Epithelial cell of esophagus (primary cell): ENCODE measurements around the gene ALDH3B1.
A peak's percentile ranks its signal among the peaks of the same experiment; 100 is the strongest.

Experiments
- DNase-seq: peaks from one replicate; pipeline ENCODE4 v3.0.0; 2010; ENCODE audit warnings: low read depth
- H3K4me3 ChIP-seq: 2 replicates; pipeline ENCODE4 v1.5.1; 2011; ENCODE audit warnings: mild to moderate bottlenecking, low read length, control low read depth
- TF ChIP-seq, protein P1 (sequence below): IDR thresholded peaks from 2 replicates; pipeline ENCODE4 v1.5.1; 2011; ENCODE audit warnings: low read depth, mild to moderate bottlenecking, low read length, control low read depth, inconsistent platforms; ENCODE audit not compliant: insufficient read depth; ENCODE audit errors: missing control alignments

Gene ALDH3B1

DNA sequence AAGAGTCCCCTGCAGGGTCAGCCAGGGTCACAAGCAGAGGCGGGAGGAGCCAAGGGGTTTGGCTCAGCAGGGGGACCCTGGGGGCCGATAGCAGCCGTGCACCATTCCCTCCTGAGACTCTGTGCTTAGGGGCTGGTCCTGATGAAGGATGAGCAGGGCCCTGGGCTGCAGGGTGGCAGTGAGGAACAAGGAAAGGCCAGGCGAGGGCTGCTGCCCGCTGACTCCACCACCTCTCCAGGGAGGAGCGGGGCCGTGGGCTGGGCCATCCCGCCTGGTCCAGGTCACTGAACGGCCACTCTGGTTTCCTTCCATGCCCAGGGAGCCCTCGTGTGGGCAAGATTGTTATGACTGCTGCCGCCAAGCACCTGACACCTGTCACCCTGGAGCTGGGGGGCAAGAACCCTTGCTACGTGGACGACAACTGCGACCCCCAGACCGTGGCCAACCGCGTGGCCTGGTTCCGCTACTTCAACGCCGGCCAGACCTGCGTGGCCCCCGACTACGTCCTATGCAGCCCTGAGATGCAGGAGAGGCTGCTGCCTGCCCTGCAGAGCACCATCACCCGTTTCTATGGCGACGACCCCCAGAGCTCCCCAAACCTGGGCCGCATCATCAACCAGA is 11.2 kb downstream of the ALDH3B1 start:
- TF ChIP-seq, protein P1, sequence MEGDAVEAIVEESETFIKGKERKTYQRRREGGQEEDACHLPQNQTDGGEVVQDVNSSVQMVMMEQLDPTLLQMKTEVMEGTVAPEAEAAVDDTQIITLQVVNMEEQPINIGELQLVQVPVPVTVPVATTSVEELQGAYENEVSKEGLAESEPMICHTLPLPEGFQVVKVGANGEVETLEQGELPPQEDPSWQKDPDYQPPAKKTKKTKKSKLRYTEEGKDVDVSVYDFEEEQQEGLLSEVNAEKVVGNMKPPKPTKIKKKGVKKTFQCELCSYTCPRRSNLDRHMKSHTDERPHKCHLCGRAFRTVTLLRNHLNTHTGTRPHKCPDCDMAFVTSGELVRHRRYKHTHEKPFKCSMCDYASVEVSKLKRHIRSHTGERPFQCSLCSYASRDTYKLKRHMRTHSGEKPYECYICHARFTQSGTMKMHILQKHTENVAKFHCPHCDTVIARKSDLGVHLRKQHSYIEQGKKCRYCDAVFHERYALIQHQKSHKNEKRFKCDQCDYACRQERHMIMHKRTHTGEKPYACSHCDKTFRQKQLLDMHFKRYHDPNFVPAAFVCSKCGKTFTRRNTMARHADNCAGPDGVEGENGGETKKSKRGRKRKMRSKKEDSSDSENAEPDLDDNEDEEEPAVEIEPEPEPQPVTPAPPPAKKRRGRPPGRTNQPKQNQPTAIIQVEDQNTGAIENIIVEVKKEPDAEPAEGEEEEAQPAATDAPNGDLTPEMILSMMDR, result peak; percentile 53
- peak; percentile 42 for DNase-seq
- no peak overlapping the region for H3K4me3 ChIP-seq

DNA sequence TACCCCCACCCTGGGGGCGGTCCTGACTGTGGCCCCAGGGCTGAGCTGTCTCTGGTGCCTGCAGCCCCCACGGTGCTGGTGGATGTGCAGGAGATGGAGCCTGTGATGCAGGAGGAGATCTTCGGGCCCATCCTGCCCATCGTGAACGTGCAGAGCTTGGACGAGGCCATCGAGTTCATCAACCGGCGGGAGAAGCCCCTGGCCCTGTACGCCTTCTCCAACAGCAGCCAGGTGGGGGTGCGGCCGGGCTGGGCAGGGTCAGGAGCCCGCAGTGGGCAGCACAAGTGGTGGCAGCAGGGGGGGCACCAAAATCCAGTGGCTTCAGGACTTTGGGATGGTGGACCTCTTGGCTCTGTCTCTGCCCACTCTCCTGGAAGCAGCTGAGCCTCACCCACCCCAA is 12.4 kb downstream of the ALDH3B1 start:
- no peak overlapping the region for H3K4me3 ChIP-seq
- DNase-seq, result no peak
- TF ChIP-seq, protein P1, result no peak

DNA sequence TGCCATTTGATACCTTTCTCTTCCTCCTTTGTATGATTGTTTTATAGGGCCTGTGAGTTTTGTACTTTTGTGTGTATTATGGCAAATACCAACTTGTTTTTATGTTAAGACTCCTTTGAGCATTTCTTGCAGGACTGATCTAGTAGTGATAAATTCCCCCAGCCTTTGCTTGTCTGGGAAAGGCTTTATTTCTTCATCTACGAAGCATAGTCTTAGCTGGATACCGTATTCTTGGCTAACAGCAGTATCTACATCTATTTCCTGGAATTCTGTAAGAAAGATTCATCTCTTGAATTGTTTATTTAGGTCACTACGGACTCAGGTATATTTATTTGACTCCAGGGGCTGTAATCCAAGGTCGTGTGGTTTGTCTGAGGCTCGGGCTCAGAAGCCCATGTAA is 14.4 kb downstream of the ALDH3B1 start:
- TF ChIP-seq, protein P1, result no peak
- no peak overlapping the region for H3K4me3 ChIP-seq
- no peak for DNase-seq

DNA sequence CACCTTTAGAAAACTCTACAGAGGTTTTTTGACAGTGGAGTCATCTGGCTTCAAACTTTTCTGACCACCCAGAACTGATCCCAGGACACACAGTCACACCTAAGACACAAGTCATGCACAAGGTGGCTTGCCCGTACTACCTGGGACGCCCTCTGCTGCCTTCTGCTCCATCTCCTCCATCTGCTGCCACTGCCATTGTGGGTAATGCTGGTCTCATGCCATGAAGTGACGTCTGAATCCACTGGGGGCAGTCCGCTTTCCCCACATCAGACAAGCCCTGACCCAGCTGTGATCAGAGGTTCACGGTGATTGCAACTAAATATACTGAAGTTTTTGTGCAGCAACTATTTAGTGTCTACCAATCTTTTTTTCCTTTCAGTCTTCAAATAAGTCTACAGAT is 14.9 kb downstream of the ALDH3B1 start:
- TF ChIP-seq, protein P1, result no peak
- DNase-seq, result no peak
- no peak overlapping the region for H3K4me3 ChIP-seq

DNA sequence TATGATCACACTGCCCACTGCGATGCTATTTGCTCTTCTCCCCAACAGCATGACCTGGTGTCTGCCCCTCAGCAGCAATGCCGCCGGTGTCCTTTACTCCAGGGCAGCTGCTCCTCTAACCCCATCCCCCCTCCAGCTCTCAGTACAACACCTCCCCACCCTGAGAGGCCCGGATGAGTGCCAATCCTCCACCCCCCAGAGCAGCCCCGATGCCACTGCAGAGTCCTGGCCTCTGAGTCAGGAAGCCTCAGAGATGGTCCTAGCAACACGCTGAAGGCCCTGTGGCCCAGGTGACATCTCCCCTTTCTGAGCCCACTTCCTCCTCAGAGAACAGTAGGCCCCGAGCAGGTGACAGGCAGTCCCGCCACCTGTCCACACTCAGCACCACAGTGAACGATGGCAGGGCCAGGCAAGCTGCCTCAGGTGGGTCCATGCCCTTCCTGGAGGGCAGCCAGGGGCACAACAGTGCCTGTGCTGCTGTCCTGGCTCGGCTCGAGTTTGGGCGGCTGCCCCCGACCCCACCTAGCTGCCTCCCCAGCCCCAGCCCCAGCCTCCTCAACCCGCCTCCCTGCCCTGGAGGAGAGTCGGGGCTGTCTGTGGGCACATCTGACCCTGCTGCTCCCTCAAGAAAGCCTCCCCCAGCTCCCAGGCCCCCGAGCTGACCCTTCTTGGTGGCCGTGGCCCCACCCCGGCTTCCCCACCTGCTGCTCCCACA is 16.4 kb downstream of the ALDH3B1 start:
- TF ChIP-seq, protein P1, result no peak
- no peak for DNase-seq
- no peak overlapping the region for H3K4me3 ChIP-seq

DNA sequence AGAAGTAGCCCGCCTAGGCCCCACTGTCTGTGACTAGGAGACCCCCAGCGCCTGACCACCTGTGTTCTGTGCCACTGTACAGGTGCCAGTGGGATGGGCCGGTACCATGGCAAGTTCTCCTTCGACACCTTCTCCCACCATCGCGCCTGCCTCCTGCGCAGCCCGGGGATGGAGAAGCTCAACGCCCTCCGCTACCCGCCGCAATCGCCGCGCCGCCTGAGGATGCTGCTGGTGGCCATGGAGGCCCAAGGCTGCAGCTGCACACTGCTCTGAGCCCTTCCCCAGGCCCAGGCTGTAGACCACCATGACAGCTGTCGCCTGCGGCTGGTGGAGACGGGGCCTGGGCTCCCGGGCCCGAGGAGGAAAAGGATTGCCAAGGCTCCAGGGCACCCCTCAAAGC is 17.5 kb downstream of the ALDH3B1 start:
- TF ChIP-seq, protein P1, result no peak
- no peak overlapping the region for H3K4me3 ChIP-seq
- no peak for DNase-seq
